Smooth muscle cell (in vitro differentiated cells): ENCODE measurements around the gene ELOVL7. TPM values are rescaled to one million over a fixed set of nuclear protein-coding genes. Genes with fewer than 3 reads are reported as not detected.

ENCODE experiments used
- DNase-seq: peaks from one replicate; lab custom pipeline; 2025; ENCODE audit not compliant: unreplicated experiment; lab: John Stamatoyannopoulos, UW
- H2AFZ ChIP-seq: fragments of 200-600 bp; sonication (generic); 2 replicates; pipeline ENCODE4 v1.6.0; 2016; ENCODE audit warnings: antibody characterized with exemption, low read depth, mild to moderate bottlenecking
- H3F3A ChIP-seq: fragments of 200-600 bp; sonication (generic); 2 replicates; pipeline ENCODE4 v1.6.0; 2017; ENCODE audit warnings: antibody characterized with exemption, low read depth
- H3K27ac ChIP-seq: fragments of 200-600 bp; sonication (generic); 2 replicates; pipeline ENCODE4 v1.5.1; 2016; ENCODE audit warnings: low read depth, mild to moderate bottlenecking
- H3K27me3 ChIP-seq: fragments of 200-600 bp; sonication (generic); 2 replicates; pipeline ENCODE4 v1.6.1; 2016; ENCODE audit warnings: low read depth, mild to moderate bottlenecking
- H3K36me3 ChIP-seq: fragments of 200-600 bp; sonication (generic); 2 replicates; pipeline ENCODE4 v1.5.1; 2016; ENCODE audit warnings: low read depth
- H3K4me1 ChIP-seq: fragments of 200-600 bp; sonication (generic); 2 replicates; pipeline ENCODE4 v1.5.1; 2016; ENCODE audit warnings: low read depth
- H3K4me2 ChIP-seq: fragments of 200-600 bp; sonication (generic); 2 replicates; pipeline ENCODE4 v1.6.0; 2016; ENCODE audit warnings: mild to moderate bottlenecking
- H3K4me3 ChIP-seq: fragments of 200-600 bp; sonication (generic); 2 replicates; pipeline ENCODE4 v1.5.1; 2016; ENCODE audit warnings: mild to moderate bottlenecking
- H3K79me2 ChIP-seq: fragments of 200-600 bp; sonication (generic); 2 replicates; pipeline ENCODE4 v1.6.0; 2016; ENCODE audit warnings: low read depth, mild to moderate bottlenecking
- H3K9ac ChIP-seq: fragments of 200-600 bp; sonication (generic); 2 replicates; pipeline ENCODE4 v1.6.0; 2016; ENCODE audit warnings: low read depth
- H3K9me3 ChIP-seq: fragments of 200-600 bp; sonication (generic); replicated peaks from 2 replicates; pipeline ENCODE4 v1.5.1; 2016; ENCODE audit warnings: low read depth
- H4K20me1 ChIP-seq: fragments of 200-600 bp; sonication (generic); 2 replicates; pipeline ENCODE4 v1.6.0; 2016; ENCODE audit warnings: low read depth
- WGBS: methylation state at CpG from one replicate; pipeline ENCODE4 v1.1.7; 2016; ENCODE audit warnings: low lambda C conversion rate; 5-methylcytosine and 5-hydroxymethylcytosine counted together
- polyA plus RNA-seq: library from polyadenylated mRNA; unstranded; fragments of >200 nt; fragmentation: Nextera tagmentation; extraction: Ambion mirVana; gene quantifications from 2 replicates; pipeline ENCODE4 v1.2.1, GENCODE V29; 2016
- total RNA-seq: library from RNA; depleted of rRNA; stranded (reverse); fragments of >200 nt; gene quantifications from 2 replicates; pipeline ENCODE4 v1.2.3, GENCODE V29; 2014
- TF ChIP-seq, protein P1 (sequence below): fragments of 200-600 bp; sonication (generic); IDR thresholded peaks from 2 replicates; pipeline ENCODE4 v1.5.1; 2017; ENCODE audit warnings: borderline replicate concordance, mild to moderate bottlenecking, antibody characterized with exemption; ENCODE audit not compliant: insufficient read depth, poor library complexity, severe bottlenecking

ELOVL7 gene
- total and polyA plus RNA-seq, 2 experiments from 2014 or later, result 1.0 to 5.0 TPM

DNA sequence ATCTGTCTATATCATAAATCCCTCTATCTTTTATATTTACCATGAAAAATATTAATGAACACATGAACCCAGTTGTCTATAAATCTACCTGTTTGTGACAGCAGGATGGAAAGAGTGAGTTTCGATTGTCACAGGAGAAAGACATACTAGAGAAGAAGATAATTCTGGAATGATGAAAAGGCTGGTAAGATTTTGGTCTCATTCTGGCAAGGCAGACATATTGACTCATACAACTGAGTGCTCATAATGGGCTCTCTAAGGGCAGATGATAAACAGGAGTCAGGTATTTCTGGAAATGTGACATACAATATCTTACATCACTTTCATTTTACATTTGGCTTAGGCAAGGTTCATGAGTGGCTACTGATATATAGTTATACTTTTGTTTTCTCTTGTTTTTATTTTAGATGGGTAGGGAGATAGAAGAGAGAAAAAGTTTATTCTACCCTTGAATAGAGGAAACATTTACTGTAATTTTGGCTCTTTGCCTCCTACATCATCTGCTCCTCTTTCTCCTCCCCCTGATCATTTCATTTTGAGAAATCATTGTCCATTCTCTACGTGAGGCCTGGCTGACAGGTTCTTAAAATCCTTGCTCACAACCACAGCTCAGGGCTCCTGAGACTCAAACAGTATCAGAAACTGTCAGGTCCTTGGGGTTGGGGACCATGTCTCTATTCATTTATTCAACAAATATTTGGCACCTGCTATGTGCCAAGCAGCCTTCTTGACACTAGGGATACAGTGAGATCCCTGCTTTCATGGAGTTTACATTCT lies 14.4 kb downstream of the ELOVL7 start:
- H2AFZ ChIP-seq, result no peak overlapping the region

DNA sequence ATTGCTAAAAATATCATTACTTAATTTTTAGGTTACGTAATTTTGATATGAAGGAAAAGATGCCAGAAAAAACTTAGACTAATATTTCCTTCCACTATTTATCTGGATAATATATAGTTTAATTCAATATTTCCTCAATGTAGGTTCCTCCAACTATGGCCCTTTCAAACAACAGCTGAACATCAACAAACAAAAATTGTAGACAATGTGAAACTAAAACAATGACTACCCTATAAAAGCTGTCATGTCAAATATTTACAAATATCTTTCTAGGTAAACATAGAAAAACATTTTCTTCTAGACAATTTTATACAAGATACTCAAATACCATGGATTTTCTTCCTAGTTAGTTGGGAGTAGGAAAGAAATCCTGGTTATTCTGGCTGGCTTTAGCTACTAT lies 16.9 kb downstream of the ELOVL7 start:
- no peaks in the 10 kb centered on the region for H3K79me2 ChIP-seq
- H3F3A ChIP-seq, result no peaks in the 10 kb centered on the region
- H4K20me1 ChIP-seq, result no peaks in the 10 kb centered on the region
- no peak overlapping the region for H3K4me3 ChIP-seq
- H3K27me3 ChIP-seq, result no peaks in the 10 kb centered on the region
- 94% methylated on average over 1 of the region's 1 CpG for WGBS
- H3K9ac ChIP-seq, result no peak overlapping the region
- no peak overlapping the region for H2AFZ ChIP-seq
- H3K36me3 ChIP-seq, result no peaks in the 10 kb centered on the region
- no peak overlapping the region for H3K4me2 ChIP-seq
- H3K27ac ChIP-seq, result no peak overlapping the region
- no peaks in the 10 kb centered on the region for H3K4me1 ChIP-seq
- TF ChIP-seq, protein P1, sequence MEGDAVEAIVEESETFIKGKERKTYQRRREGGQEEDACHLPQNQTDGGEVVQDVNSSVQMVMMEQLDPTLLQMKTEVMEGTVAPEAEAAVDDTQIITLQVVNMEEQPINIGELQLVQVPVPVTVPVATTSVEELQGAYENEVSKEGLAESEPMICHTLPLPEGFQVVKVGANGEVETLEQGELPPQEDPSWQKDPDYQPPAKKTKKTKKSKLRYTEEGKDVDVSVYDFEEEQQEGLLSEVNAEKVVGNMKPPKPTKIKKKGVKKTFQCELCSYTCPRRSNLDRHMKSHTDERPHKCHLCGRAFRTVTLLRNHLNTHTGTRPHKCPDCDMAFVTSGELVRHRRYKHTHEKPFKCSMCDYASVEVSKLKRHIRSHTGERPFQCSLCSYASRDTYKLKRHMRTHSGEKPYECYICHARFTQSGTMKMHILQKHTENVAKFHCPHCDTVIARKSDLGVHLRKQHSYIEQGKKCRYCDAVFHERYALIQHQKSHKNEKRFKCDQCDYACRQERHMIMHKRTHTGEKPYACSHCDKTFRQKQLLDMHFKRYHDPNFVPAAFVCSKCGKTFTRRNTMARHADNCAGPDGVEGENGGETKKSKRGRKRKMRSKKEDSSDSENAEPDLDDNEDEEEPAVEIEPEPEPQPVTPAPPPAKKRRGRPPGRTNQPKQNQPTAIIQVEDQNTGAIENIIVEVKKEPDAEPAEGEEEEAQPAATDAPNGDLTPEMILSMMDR, result no peak
- H3K9me3 ChIP-seq, result no peaks in the 10 kb centered on the region
- DNase-seq, result no peak

More for the DNA sequence above, 14.4 kb downstream of the ELOVL7 start:
- Histone ChIP-seq H3K4me1 (no peaks in the 10 kb centered on the region), H3K4me2 (no peak overlapping the region), H3K9me3 (no peaks in the 10 kb centered on the region), H3K9ac (no peak overlapping the region), H3K79me2 (no peaks in the 10 kb centered on the region), H3K27me3 (no peaks in the 10 kb centered on the region), H3K36me3 (no peaks in the 10 kb centered on the region), H3K27ac (no peak overlapping the region), H3K4me3 (no peak overlapping the region), H4K20me1 (no peaks in the 10 kb centered on the region), H3F3A (no peaks in the 10 kb centered on the region)
- DNase-seq, result no peak
- WGBS, result 78% methylated on average over 2 of the region's 2 CpGs
- TF ChIP-seq, protein P1, result no peak

DNA sequence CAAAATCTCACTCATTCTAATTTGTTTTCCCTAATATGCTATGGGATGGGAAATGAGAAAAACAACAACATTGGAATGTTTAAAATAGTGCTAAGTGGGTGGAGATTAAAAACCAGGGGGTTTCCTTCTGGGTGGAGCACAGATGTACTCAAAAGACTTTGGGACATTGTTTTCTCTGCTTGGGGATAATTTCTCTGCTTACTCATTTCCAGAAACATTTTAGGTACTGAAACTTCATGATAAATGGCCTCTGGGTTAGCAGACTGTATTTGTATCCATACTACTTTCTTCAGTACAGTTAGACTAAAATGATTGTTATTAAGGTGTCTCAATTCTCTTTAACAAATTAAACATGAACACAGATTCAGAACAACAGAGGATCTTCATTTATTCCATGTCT lies 17.4 kb downstream of the ELOVL7 start:
- Histone ChIP-seq H2AFZ (no peak overlapping the region), H4K20me1 (no peaks in the 10 kb centered on the region), H3K4me3 (no peak overlapping the region), H3K36me3 (no peaks in the 10 kb centered on the region), H3K4me2 (no peak overlapping the region), H3K9ac (no peak overlapping the region), H3K27me3 (no peaks in the 10 kb centered on the region), H3K27ac (no peak overlapping the region), H3K79me2 (no peaks in the 10 kb centered on the region), H3F3A (no peaks in the 10 kb centered on the region), H3K4me1 (no peaks in the 10 kb centered on the region), H3K9me3 (no peaks in the 10 kb centered on the region)
- DNase-seq, result no peak
- TF ChIP-seq, protein P1, result no peak

DNA sequence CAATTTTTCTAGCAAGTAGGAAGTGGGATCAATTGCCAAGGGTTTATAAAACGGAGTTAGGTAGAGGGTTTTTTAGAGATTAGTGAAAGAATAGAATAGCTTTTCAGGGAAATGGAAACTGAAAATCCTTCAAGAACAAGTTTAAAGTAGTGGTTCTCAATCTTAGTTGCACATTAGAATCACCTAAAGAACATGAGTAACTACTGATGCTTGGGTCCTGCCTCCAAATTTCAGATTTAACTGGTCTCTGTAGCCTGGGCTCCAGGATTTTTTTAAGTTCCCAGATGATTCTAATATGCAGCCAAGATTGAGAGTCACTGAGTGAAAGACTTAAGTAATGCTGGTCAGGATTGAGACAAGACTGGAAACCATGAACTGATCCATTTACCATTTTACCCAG lies 20.5 kb downstream of the ELOVL7 start:
- 96% methylated on average over 1 of the region's 1 CpG for WGBS
- TF ChIP-seq, protein P1, result no peak

More for the DNA sequence above, 20.5 kb downstream of the ELOVL7 start:
- Histone ChIP-seq H2AFZ (no peak overlapping the region), H3K9me3 (no peaks in the 10 kb centered on the region), H3K4me1 (no peaks in the 10 kb centered on the region), H3K4me3 (no peak overlapping the region), H3K9ac (no peak overlapping the region), H4K20me1 (no peaks in the 10 kb centered on the region), H3K79me2 (no peaks in the 10 kb centered on the region), H3K27ac (no peak overlapping the region), H3K27me3 (no peaks in the 10 kb centered on the region), H3K36me3 (no peaks in the 10 kb centered on the region), H3K4me2 (no peak overlapping the region), H3F3A (no peaks in the 10 kb centered on the region)
- DNase-seq, result no peak
